SK-N-SH treated with all-trans-retinoic acid at 6 μM for 48 hours (cell line): ENCODE results near the gene HLA-F.

Experiments used
- ATAC-seq: fragments of 200-7000 bp; cut with Tn5 transposase; 3 replicates; pipeline ENCODE4 v1.9.1; 2020; ENCODE audit warnings: mild to moderate bottlenecking, moderate library complexity
- ARNTL ChIP-seq: fragments of 450-650 bp; formaldehyde crosslinking; IDR thresholded peaks from 2 replicates; pipeline ENCODE4 v1.5.0; 2020; ENCODE audit warnings: low read depth, mild to moderate bottlenecking, moderate library complexity, borderline replicate concordance
- BACH2 ChIP-seq: fragments of 250-450 bp; sonication (Bioruptor Pico); IDR thresholded peaks from 2 replicates; pipeline ENCODE4 v1.9.0; 2021; ENCODE audit warnings: mild to moderate bottlenecking, borderline replicate concordance
- CSDC2 ChIP-seq: fragments of 250-450 bp; sonication (Bioruptor Pico); IDR thresholded peaks from 2 replicates; pipeline ENCODE4 v1.5.0; 2020; ENCODE audit warnings: mild to moderate bottlenecking, moderate library complexity
- ESRRG ChIP-seq: fragments of 250-450 bp; sonication (Bioruptor Pico); IDR thresholded peaks from 2 replicates; pipeline ENCODE4 v1.6.1; 2021; ENCODE audit warnings: mild to moderate bottlenecking
- ISL1 ChIP-seq: fragments of 250-450 bp; sonication (Bioruptor Pico); IDR thresholded peaks from 2 replicates; pipeline ENCODE4 v2.1.2; 2022; ENCODE audit warnings: mild to moderate bottlenecking, moderate library complexity
- OSR1 ChIP-seq: fragments of 250-450 bp; sonication (Bioruptor Pico); IDR thresholded peaks from 2 replicates; pipeline ENCODE4 v1.8.0; 2022; ENCODE audit warnings: moderate library complexity, mild to moderate bottlenecking, inconsistent platforms
- PPARA ChIP-seq: fragments of 250-450 bp; sonication (Bioruptor Pico); IDR thresholded peaks from 2 replicates; pipeline ENCODE4 v1.5.0; 2020; ENCODE audit warnings: mild to moderate bottlenecking, borderline replicate concordance
- RARB ChIP-seq: fragments of 250-450 bp; sonication (Bioruptor Pico); IDR thresholded peaks from 2 replicates; pipeline ENCODE4 v1.8.0; 2021; ENCODE audit warnings: mild to moderate bottlenecking, moderate library complexity
- SNAI2 ChIP-seq: fragments of 250-450 bp; sonication (Bioruptor Pico); IDR thresholded peaks from 2 replicates; pipeline ENCODE4 v1.5.0; 2020; ENCODE audit warnings: mild to moderate bottlenecking, moderate library complexity
- TCF4 ChIP-seq: fragments of 250-450 bp; sonication (Bioruptor Pico); IDR thresholded peaks from 2 replicates; pipeline ENCODE4 v1.8.0; 2021; ENCODE audit warnings: mild to moderate bottlenecking, moderate library complexity, borderline replicate concordance
- TOX ChIP-seq: fragments of 250-450 bp; sonication (Bioruptor Pico); IDR thresholded peaks from 2 replicates; pipeline ENCODE4 v1.8.0; 2021; ENCODE audit warnings: mild to moderate bottlenecking, moderate library complexity, borderline replicate concordance
- ZC3H10 ChIP-seq: fragments of 250-450 bp; sonication (Bioruptor Pico); IDR thresholded peaks from 2 replicates; pipeline ENCODE4 v1.5.1; 2021; ENCODE audit warnings: mild to moderate bottlenecking, moderate library complexity
- ZFP3 ChIP-seq: fragments of 250-450 bp; sonication (Bioruptor Pico); IDR thresholded peaks from 2 replicates; pipeline ENCODE4 v1.5.0; 2020; ENCODE audit warnings: mild to moderate bottlenecking, moderate library complexity
- ZFP30 ChIP-seq: fragments of 450-650 bp; formaldehyde crosslinking; IDR thresholded peaks from 2 replicates; pipeline ENCODE4 v1.5.0; 2022; ENCODE audit warnings: mild to moderate bottlenecking, moderate library complexity
- ZNF70 ChIP-seq: fragments of 450-650 bp; formaldehyde crosslinking; IDR thresholded peaks from 2 replicates; pipeline ENCODE4 v1.5.0; 2020; ENCODE audit warnings: mild to moderate bottlenecking, moderate library complexity
- ZNF8 ChIP-seq: fragments of 450-650 bp; formaldehyde crosslinking; IDR thresholded peaks from 2 replicates; pipeline ENCODE4 v1.5.0; 2020; ENCODE audit warnings: mild to moderate bottlenecking, moderate library complexity
- TF ChIP-seq, protein P1 (sequence below): fragments of 250-450 bp; sonication (Bioruptor Pico); IDR thresholded peaks from 2 replicates; pipeline ENCODE4 v1.5.1; 2021; ENCODE audit warnings: mild to moderate bottlenecking, moderate library complexity
- TF ChIP-seq, protein P2 (sequence below): fragments of 250-450 bp; sonication (Bioruptor Pico); IDR thresholded peaks from 2 replicates; pipeline ENCODE4 v1.8.0; 2020; ENCODE audit warnings: mild to moderate bottlenecking, moderate library complexity, borderline replicate concordance
- TF ChIP-seq, protein P3 (sequence below): fragments of 250-450 bp; sonication (Bioruptor Pico); IDR thresholded peaks from 2 replicates; pipeline ENCODE4 v1.5.1; 2020; ENCODE audit warnings: low read depth, mild to moderate bottlenecking, moderate library complexity
- TF ChIP-seq, protein P4 (sequence below): fragments of 250-450 bp; sonication (Bioruptor Pico); IDR thresholded peaks from 2 replicates; pipeline ENCODE4 v1.5.0; 2020; ENCODE audit warnings: mild to moderate bottlenecking, moderate library complexity

Gene HLA-F

GRCh38 chr6:29753309-29753644, 30.0 kb downstream of the HLA-F start:
- ATAC-seq, result no peak
- TF ChIP-seq ARNTL (CRISPR knock-in tag) (no peak), RARB (CRISPR knock-in tag) (no peak), ZNF8 (CRISPR knock-in tag) (no peak), BACH2 (CRISPR knock-in tag) (no peak), TCF4 (no peak), ZNF70 (no peak), ZC3H10 (CRISPR knock-in tag) (no peak), SNAI2 (no peak), OSR1 (CRISPR knock-in tag) (no peak)
- TF ChIP-seq, protein P1, sequence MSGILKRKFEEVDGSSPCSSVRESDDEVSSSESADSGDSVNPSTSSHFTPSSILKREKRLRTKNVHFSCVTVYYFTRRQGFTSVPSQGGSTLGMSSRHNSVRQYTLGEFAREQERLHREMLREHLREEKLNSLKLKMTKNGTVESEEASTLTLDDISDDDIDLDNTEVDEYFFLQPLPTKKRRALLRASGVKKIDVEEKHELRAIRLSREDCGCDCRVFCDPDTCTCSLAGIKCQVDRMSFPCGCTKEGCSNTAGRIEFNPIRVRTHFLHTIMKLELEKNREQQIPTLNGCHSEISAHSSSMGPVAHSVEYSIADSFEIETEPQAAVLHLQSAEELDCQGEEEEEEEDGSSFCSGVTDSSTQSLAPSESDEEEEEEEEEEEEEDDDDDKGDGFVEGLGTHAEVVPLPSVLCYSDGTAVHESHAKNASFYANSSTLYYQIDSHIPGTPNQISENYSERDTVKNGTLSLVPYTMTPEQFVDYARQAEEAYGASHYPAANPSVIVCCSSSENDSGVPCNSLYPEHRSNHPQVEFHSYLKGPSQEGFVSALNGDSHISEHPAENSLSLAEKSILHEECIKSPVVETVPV, result no peak
- TF ChIP-seq, protein P2, sequence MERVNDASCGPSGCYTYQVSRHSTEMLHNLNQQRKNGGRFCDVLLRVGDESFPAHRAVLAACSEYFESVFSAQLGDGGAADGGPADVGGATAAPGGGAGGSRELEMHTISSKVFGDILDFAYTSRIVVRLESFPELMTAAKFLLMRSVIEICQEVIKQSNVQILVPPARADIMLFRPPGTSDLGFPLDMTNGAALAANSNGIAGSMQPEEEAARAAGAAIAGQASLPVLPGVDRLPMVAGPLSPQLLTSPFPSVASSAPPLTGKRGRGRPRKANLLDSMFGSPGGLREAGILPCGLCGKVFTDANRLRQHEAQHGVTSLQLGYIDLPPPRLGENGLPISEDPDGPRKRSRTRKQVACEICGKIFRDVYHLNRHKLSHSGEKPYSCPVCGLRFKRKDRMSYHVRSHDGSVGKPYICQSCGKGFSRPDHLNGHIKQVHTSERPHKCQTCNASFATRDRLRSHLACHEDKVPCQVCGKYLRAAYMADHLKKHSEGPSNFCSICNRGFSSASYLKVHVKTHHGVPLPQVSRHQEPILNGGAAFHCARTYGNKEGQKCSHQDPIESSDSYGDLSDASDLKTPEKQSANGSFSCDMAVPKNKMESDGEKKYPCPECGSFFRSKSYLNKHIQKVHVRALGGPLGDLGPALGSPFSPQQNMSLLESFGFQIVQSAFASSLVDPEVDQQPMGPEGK (CRISPR knock-in tag), result no peak
- TF ChIP-seq, protein P3, sequence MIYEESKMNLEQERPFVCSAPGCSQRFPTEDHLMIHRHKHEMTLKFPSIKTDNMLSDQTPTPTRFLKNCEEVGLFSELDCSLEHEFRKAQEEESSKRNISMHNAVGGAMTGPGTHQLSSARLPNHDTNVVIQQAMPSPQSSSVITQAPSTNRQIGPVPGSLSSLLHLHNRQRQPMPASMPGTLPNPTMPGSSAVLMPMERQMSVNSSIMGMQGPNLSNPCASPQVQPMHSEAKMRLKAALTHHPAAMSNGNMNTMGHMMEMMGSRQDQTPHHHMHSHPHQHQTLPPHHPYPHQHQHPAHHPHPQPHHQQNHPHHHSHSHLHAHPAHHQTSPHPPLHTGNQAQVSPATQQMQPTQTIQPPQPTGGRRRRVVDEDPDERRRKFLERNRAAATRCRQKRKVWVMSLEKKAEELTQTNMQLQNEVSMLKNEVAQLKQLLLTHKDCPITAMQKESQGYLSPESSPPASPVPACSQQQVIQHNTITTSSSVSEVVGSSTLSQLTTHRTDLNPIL (CRISPR knock-in tag), result no peak
- TF ChIP-seq, protein P4, sequence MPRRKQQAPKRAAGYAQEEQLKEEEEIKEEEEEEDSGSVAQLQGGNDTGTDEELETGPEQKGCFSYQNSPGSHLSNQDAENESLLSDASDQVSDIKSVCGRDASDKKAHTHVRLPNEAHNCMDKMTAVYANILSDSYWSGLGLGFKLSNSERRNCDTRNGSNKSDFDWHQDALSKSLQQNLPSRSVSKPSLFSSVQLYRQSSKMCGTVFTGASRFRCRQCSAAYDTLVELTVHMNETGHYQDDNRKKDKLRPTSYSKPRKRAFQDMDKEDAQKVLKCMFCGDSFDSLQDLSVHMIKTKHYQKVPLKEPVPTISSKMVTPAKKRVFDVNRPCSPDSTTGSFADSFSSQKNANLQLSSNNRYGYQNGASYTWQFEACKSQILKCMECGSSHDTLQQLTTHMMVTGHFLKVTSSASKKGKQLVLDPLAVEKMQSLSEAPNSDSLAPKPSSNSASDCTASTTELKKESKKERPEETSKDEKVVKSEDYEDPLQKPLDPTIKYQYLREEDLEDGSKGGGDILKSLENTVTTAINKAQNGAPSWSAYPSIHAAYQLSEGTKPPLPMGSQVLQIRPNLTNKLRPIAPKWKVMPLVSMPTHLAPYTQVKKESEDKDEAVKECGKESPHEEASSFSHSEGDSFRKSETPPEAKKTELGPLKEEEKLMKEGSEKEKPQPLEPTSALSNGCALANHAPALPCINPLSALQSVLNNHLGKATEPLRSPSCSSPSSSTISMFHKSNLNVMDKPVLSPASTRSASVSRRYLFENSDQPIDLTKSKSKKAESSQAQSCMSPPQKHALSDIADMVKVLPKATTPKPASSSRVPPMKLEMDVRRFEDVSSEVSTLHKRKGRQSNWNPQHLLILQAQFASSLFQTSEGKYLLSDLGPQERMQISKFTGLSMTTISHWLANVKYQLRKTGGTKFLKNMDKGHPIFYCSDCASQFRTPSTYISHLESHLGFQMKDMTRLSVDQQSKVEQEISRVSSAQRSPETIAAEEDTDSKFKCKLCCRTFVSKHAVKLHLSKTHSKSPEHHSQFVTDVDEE (CRISPR knock-in tag), result no peak
- TF ChIP-seq, all 23 proteins: peak for 0

GRCh38 chr6:29755295-29755871, 32.1 kb downstream of the HLA-F start:
- ATAC-seq, result no peak
- TF ChIP-seq BACH2 (CRISPR knock-in tag), result no peak
- no peak for TF ChIP-seq ZNF70
- no peak for TF ChIP-seq ZFP30
- TF ChIP-seq TOX (CRISPR knock-in tag), result no peak
- TF ChIP-seq ESRRG, result no peak
- no peak for TF ChIP-seq OSR1 (CRISPR knock-in tag)
- no peak for TF ChIP-seq ISL1 (CRISPR knock-in tag)
- TF ChIP-seq SNAI2, result no peak
- TF ChIP-seq, protein P1, result no peak
- TF ChIP-seq, protein P2 (CRISPR knock-in tag), result no peak
- TF ChIP-seq ARNTL (CRISPR knock-in tag), result no peak
- TF ChIP-seq PPARA, result no peak
- no peak for TF ChIP-seq ZC3H10 (CRISPR knock-in tag)
- TF ChIP-seq ZFP3 (CRISPR knock-in tag), result no peak
- no peak for TF ChIP-seq TCF4
- no peak for TF ChIP-seq RARB (CRISPR knock-in tag)
- TF ChIP-seq, protein P4 (CRISPR knock-in tag), result no peak
- TF ChIP-seq CSDC2 (CRISPR knock-in tag), result no peak
- TF ChIP-seq, protein P3 (CRISPR knock-in tag), result no peak
